Germinal center (tissue), 1 donor: ENCODE data around the gene RAB1B.

Experiments used
- DNase-seq: peaks from one replicate; pipeline ENCODE4 v3.0.0; 2012; ENCODE audit warnings: mixed read lengths, low spot score

The RAB1B gene

DNA sequence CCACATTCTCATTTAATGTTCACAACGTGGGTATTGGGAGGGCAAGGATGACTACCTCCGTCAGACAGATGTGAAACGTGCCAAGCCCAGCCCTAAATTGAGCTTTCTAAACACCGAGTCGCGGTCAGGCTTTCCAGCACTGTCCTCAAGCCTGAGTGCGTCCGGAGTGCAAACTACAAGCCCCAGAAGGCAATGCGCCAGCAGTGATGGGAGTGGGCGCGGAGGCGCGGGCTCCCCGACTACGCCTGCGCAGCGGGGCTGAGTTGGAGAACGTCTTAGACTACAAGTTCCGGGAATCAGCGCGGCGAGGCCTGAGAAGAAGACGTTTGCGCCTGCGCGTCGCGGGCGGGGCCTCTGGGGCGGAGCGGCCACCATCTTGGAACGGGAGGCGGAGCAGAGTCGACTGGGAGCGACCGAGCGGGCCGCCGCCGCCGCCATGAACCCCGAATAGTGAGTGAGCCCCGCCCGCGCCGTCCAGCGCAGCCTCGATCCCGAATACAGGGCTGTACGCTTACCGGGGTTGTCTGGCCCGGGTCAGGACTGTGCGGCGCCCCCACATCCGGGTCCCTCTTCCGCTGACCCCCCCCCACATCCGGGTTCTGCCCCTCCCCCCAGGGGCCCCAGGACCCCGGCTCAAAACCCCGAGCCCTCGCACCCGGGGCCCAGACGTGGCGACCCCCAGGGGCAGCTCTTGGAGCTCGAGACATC, at the start of gene RAB1B:
RAB1B (plus strand) TSS at position 396 of the 708 bp plus-strand sequence; CDS start at position 437, 41 bp downstream.
- peak; percentile 97 for DNase-seq

- no peak for DNase-seq
Observed at GRCh38 chr11:66218846-66219620, 49.4 kb upstream of the RAB1B start.

DNA sequence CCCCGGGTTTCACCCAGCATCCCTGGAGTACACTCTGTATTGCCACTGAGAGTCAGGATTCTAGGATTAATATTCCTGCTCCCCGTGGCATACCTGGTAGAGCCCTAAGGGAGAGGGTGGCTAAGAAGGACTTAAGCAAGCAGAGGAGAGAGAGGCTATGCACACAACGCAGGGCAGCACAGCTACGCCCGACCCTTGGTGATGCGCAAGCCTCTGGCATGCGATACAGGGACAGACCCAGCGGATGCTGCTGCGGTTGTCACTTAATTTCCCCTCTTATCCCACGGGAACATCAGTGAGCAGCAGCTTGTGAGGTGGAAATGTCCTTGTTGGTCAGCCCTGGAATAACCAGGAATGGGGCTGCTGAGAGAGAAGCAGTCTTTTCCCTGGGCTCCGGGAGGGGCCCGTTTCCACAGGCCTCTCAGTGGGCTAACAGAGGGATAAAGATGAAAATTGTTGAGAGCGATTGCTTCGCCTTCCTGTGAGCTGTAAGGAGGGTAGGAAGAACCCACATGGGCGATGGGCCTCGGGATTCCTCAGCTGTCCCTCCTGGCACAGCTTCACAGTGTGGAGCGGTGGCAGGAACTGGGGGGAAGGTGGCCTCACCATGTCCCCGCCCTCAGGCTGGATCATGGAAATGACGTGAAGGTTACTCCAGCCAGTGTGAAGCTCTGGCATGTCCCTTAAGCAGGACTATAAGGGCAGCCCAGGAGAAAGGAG, 48.4 kb upstream of the RAB1B start:
- DNase-seq: no peak

GRCh38 chr11:66220566-66220935, 47.9 kb upstream of the RAB1B start:
- no peak for DNase-seq

GRCh38 chr11:66221012-66221411, 47.4 kb upstream of the RAB1B start:
- DNase-seq: no peak

DNA sequence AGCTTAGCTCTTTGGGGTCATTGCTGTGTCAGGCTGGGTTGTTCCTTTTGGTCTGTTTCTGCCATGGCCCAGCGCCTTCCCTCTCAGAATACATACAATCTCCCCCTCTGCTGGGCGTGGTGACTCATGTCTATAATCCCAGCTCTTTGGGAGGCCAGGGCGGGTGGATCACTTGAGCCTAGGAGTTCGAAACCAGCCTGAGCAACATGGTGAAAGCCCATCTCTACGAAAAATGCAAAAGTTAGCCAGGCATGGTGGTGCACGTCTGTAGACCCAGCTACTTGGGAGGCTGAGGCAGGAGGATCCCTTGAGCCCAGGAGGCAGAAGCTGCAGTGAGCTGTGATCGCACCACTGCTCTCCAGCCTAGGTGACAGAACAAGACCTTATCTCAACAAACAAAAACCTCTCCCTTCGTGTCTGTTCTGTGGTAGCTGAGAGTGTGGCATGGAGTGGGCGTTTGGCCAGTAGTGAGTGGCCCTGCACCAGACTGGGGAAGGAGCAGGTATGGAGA, 46.7 kb upstream of the RAB1B start:
- DNase-seq: no peak

- DNase-seq: peak; percentile 91
Observed at GRCh38 chr11:66222358-66223149, 45.9 kb upstream of the RAB1B start.

- DNase-seq: no peak
Observed at GRCh38 chr11:66224226-66224855, 44.1 kb upstream of the RAB1B start.

DNA sequence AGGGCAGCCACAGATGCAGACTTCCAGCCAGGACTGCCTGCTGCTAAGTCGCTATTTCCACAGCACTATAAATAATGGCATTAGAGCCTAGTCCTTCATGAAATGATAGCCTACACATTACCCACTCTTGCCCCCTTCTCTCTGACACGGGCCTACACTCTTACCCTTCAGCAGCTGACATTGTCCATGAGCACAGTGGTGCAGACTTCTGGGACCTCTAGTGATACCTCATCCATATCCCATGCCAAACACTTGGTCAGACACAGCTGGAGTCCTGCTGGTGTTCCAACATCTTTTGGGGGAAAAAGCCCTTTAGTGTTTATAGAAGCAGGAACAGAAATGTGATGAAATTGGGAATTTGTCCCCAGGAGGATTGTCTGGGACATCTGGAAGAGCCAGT, 43.4 kb upstream of the RAB1B start:
- DNase-seq: no peak

DNA sequence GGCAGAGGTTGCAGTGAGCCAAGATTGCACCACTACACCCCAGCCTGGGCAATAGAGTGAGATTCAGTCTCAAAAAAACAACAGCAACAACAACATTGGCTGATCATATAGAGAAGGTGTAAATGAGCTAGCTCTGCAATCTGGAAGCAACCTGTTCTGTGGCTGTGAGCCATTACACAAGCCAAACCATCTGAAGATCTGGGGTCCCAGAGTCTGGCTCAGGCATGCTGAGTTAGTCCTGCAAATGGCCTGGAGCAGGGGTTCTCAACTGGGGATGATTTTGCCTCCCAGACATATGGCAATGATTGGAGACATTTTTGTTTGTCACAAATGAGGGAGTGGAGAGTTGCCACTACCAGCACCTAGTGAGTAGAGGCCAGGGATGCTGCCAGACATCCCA, 42.3 kb upstream of the RAB1B start:
- DNase-seq: no peak

- DNase-seq: no peak
Observed at GRCh38 chr11:66227700-66228099, 40.7 kb upstream of the RAB1B start.

- DNase-seq: no peak
Observed at GRCh38 chr11:66228521-66228920, 39.9 kb upstream of the RAB1B start.

DNA sequence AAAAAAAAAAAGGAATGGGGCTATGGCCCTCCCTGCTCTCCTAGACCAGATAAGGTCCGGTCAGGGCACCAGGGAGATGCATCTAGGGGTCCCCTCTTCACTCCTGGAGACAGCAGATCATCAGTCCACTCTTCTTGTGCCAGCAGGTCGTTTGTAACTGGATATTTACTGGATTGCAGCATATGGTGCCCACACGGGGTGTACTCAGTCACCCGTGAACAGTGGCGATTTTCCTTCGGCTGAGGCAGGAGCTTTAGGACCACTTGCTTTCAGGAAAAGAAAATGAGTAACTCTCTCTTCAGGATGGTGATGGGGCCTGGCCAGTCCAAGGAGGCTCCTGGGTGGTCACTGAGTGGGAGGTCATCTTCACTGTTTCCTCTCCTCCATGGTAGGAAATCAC, 38.3 kb upstream of the RAB1B start:
- no peak for DNase-seq

- DNase-seq: no peak
Observed at GRCh38 chr11:66230978-66231377, 37.5 kb upstream of the RAB1B start.

DNA sequence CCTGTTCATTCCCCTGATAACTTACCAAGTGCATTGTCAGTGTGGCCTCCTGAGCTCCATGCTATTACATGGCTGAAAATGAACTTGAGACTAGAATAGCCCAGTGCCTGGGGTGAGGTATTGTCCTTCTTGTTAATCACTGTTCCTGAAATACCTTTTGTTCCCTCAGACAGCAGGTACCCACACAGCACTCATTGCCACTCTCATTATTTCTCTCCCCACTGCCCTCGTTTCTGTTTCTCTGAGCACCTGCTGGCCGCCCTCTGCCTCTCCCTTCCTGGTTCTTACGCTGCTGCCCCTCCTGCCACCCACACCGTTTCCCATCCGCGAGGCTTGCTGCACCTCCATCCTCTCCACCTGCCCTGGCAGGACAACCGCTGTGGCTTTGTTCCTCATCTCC, 36.9 kb upstream of the RAB1B start:
- DNase-seq: no peak

DNA sequence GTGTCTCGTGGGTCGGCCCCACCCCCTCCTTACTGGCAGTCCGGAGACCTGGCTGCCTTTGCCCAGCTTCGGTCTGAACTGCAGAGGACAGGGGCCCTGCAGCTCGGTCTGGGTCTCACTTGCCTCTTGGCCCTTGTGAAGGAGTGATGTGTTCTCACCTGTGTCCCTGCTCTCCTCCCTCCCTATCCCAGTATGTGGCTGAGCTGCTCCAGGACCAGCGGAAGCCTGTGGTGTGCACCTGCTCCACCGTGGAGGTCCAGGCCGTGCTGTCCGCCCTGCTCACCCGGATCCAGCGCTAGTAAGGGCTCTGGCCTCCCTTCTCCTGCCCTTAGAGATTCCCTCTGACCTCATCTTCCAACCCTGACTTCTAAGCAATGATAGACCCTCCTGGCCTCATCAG, 35.7 kb upstream of the RAB1B start:
- DNase-seq: no peak

DNA sequence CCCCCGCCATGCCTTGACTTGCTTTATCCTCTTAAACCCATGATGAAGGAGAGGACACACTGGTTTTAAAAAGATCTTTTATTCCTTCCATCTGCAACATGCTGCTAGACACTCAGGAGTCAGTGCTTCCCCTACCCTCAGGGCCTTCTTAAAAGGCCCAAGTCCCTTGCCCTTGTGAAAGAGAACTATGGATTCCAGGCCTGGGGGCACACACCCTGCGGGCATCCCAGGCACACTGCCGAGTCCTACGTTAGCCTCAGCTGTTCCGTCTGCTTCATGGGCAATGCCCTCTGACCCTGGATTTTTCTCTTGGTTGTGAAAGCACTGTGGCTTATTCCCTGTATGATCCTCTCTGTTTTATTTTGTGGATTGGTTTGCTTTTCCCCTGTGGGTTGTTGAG, 35.1 kb upstream of the RAB1B start:
- DNase-seq: no peak

DNA sequence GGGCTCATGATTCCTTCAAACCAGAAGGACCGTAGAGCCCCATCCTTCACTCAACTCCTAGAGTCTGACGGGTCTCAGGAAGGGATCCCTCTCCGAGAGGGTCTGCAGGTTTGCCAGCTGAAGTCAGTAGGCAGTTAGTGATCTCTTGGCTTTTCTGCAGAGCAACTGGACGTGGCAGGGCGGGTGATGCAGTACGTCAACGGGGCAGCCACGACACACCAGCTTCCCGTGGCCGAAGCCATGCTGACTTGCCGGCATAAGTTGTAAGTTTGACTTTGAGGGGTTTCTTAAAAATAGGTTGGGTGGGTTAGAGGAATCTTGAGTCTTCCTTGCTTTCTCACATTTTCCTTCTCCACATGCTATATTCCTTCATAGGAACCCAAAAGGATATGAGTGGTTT, 33.3 kb upstream of the RAB1B start:
- no peak for DNase-seq

DNA sequence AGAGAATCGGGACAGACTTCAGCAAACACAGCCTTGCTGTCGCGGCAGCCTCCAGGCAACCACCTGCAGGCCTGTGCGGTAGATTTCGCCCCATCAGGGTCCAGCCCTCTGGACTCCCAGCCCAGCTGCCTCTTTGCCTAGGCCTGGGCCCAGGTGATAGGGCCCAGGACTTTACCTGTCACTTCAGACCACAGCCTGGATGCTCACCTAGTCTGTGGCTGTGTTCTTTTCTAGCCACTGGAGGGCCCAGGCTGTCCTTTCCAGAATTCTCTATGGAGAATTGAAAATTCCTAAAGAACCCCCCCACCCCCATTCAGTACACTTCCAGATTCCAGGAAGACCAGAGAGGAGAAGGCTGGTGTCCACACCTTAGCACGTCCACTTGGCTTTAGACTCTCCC, 30.6 kb upstream of the RAB1B start:
- DNase-seq: no peak

DNA sequence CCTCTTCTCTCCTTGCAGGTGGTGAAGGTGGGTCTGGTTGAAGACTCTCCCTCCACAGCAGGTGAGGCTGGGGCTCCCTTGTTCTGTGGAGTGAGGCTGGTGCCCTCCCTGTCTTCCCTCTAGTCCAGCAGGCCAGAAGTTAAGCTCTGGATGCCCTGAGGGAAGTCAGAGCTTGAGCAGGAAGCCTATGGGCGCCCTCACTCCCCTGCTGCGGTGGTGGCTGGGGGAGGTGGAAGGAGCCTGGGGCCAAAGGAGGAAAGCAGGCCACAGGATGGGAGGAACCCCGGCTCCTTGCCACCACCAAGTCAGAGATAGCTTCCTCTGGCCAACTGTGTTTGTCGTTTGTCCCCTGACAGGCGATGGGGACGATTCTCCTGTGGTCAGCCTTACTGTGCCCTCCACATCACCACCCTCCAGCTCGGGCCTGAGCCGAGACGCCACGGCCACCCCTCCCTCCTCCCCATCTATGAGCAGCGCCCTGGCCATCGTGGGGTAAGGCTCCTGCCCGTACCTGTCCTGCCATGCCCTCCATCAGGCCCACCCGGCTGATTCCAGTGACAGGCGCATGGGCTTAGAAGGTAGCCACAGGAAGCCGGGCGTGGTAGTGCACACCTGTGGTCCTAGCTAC, 29.5 kb upstream of the RAB1B start:
- DNase-seq: no peak

DNA sequence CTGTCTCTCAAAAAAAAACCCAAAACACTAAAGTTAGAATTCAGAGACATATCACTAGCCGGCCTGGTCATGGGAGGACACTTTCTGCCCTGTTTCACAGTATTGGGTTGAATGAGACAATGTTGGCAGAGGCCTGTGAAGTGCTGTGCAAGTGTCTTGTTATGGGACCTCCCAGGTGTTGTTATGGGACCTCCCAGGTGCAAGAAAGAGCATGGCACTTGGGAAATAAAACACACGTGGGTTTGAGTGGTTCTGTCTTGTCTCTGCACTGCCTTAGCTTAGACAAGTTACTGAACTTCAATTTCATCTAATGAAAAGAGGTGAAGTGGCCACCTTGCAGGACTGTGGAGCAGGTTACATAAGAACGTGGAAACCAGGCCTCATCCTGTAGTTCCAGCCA, 28.9 kb upstream of the RAB1B start:
- DNase-seq: no peak
